ENCODE measurements around the gene TRERF1. TPM values are rescaled to one million over a fixed set of nuclear protein-coding genes. Genes with fewer than 3 reads are reported as not detected.

Gene TRERF1
- total RNA-seq, 1 donor from 2014 or later = 12.8 TPM

DNA sequence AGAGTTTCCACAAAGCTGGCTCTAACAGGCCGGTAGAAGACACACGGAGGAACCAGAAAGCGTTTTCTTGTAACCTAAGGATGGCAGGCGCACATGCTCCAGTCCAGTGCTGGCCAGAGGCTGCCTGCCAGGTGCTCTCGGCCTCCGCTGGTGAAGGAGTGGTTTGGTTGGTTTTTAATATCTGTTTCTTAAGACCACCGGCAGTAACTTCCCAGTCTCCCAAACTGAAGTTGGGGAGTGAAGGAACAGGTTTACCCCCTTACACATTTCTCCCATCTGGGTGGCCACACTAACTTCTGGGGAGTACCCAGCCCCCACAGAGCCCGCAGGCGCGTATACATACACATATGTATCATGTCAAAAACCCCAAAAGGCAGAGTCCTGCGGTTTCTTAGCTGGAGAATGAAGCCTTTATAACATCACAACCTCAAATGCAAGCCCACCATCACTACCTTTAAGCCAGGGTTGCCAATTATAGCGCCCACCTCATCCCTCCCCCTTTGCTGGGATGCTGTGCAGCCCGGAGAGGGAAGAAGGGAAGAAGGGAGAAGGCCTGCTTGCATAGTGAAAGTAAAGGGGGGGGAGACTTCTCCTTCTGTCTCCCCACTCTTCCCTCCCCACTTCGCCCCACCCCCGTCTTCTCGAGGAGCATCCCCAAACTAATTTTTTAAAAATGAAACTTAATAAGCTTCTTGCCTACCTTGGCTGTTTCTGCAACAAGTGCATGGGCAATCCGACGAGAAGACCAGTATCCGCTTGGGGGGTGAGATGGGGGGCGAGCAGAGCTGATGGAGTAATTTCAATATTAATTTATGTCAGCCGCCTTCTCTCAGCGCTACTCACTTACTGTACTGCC, 1.0 kb downstream of the TRERF1 start:
- peak overlapping the region; percentile 100 for H3K4me3 Mint-ChIP-seq (ENCODE audit: unreplicated experiment)
- H3K27me3 Mint-ChIP-seq (ENCODE audit: unreplicated experiment) = peaks cover 11% of the 10 kb centered on the region
- peak; percentile 30 for DNase-seq
- H3K36me3 Mint-ChIP-seq (ENCODE audit: unreplicated experiment) = no peaks in the 10 kb centered on the region
- H3K4me1 Mint-ChIP-seq (ENCODE audit: low read depth, unreplicated experiment) = peaks cover 29% of the 10 kb centered on the region
- H3K27ac Mint-ChIP-seq (ENCODE audit: unreplicated experiment) = peak overlapping the region; percentile 95
- TF ChIP-seq, protein P1, sequence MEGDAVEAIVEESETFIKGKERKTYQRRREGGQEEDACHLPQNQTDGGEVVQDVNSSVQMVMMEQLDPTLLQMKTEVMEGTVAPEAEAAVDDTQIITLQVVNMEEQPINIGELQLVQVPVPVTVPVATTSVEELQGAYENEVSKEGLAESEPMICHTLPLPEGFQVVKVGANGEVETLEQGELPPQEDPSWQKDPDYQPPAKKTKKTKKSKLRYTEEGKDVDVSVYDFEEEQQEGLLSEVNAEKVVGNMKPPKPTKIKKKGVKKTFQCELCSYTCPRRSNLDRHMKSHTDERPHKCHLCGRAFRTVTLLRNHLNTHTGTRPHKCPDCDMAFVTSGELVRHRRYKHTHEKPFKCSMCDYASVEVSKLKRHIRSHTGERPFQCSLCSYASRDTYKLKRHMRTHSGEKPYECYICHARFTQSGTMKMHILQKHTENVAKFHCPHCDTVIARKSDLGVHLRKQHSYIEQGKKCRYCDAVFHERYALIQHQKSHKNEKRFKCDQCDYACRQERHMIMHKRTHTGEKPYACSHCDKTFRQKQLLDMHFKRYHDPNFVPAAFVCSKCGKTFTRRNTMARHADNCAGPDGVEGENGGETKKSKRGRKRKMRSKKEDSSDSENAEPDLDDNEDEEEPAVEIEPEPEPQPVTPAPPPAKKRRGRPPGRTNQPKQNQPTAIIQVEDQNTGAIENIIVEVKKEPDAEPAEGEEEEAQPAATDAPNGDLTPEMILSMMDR (IDR thresholded peaks at IDR 0.05; ENCODE audit: partially characterized antibody, unreplicated experiment) = no peak
- peaks cover 18% of the 10 kb centered on the region for H3K9me3 Mint-ChIP-seq (ENCODE audit: unreplicated experiment)

DNA sequence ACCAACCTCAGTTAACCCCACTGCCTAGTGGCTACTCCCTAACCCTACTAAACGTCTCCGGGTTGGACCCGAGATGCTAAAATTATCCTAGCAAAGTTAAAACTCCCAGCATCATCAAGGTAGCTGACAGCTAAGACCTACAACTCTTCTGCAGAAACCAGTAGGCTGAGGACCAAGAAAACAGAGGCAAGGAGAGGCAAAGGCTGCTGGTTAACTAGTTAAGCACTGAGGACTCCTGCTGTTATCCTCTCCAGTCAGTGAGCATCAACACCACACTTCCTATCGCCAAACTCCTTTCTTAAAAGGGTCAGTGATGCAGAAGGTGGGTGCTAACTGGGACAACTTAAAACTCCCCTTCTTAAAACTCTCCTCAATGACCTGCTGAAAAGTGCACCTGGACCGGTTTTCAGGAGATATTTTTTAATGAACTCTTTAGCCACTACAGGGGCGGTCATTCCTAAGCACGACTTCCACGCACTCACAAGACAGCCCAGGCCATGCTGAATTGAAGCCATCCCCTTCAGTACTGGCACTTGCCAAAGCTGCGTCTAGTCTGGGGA, 1.7 kb downstream of the TRERF1 start:
- H3K36me3 Mint-ChIP-seq (ENCODE audit: unreplicated experiment) = no peaks in the 10 kb centered on the region
- peak overlapping the region; percentile 100 for H3K4me3 Mint-ChIP-seq (ENCODE audit: unreplicated experiment)
- TF ChIP-seq, protein P1 (IDR thresholded peaks at IDR 0.05; ENCODE audit: partially characterized antibody, unreplicated experiment) = no peak
- H3K27me3 Mint-ChIP-seq (ENCODE audit: unreplicated experiment) = peaks cover 11% of the 10 kb centered on the region
- peaks cover 29% of the 10 kb centered on the region for H3K4me1 Mint-ChIP-seq (ENCODE audit: low read depth, unreplicated experiment)
- peaks cover 20% of the 10 kb centered on the region for H3K9me3 Mint-ChIP-seq (ENCODE audit: unreplicated experiment)
- DNase-seq = no peak
- H3K27ac Mint-ChIP-seq (ENCODE audit: unreplicated experiment) = peak overlapping the region; percentile 66

DNA sequence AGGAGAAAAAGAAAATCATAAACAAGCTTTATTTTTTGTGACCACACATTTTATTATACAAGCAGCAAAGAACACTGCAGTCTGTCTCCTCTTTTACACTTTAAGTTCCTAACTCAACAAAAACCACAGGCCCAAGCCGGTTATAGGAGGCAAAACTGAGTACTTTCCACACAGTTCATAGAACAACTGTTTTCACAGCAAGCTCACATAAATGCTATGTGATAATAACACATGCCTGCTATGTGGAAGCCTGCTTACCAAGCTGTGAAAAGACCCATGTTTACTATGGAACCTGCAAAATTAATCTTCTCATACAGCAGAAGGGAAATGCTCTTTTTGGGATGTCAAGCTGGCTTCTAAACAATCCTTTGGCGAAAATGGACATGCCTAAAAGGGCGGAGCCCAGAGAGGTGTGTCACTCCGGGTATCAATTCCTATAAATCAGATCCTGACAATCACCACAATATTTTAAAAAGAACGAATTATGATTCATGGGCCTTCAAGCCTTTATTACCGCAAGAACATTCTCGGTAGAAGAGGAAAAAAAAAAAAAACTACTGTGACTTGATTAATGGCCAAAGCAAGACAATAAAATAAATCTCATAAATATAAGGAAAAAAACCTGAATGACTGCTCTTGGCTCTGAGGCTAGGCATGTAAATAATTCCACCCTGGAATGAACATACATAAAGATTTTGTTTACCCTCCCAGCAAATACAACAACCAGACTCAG, 2.6 kb downstream of the TRERF1 start:
- Mint-ChIP-seq H3K4me1 (ENCODE audit: low read depth, unreplicated experiment) (peaks cover 26% of the 10 kb centered on the region), H3K27ac (ENCODE audit: unreplicated experiment) (peak overlapping the region; percentile 16), H3K27me3 (ENCODE audit: unreplicated experiment) (peaks cover 8% of the 10 kb centered on the region)

DNA sequence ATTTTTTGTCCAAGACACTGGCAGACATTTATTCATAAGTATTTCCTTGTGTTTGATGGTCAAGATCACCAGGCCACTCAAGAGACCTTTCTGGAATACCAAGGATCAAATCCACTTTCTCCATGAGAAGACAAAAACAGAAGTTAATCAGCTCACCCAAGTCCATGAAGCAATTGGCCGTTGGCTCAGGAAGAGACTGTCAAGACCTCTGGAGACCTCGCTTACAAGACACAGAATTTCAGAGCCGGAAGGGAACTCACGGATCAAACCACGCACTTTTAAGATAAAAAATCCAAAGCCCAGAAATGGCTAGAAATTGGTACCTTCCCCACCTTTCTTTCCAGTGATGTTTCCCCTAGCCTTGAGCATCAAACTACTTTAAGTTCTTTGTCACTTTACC, 3.3 kb downstream of the TRERF1 start:
- peaks cover 25% of the 10 kb centered on the region for H3K4me1 Mint-ChIP-seq (ENCODE audit: low read depth, unreplicated experiment)
- peak overlapping the region; percentile 26 for H3K4me3 Mint-ChIP-seq (ENCODE audit: unreplicated experiment)

More for the DNA sequence above, 2.6 kb downstream of the TRERF1 start:
- TF ChIP-seq, protein P1 (IDR thresholded peaks at IDR 0.05; ENCODE audit: partially characterized antibody, unreplicated experiment) = no peak
- no peaks in the 10 kb centered on the region for H3K36me3 Mint-ChIP-seq (ENCODE audit: unreplicated experiment)
- DNase-seq = no peak
- peak overlapping the region; percentile 100 for H3K4me3 Mint-ChIP-seq (ENCODE audit: unreplicated experiment)
- peaks cover 15% of the 10 kb centered on the region for H3K9me3 Mint-ChIP-seq (ENCODE audit: unreplicated experiment)

More for the DNA sequence above, 3.3 kb downstream of the TRERF1 start:
- TF ChIP-seq, protein P1 (IDR thresholded peaks at IDR 0.05; ENCODE audit: partially characterized antibody, unreplicated experiment) = no peak
- DNase-seq = no peak
- H3K27ac Mint-ChIP-seq (ENCODE audit: unreplicated experiment) = no peak overlapping the region
- H3K9me3 Mint-ChIP-seq (ENCODE audit: unreplicated experiment) = peaks cover 13% of the 10 kb centered on the region
- H3K27me3 Mint-ChIP-seq (ENCODE audit: unreplicated experiment) = peaks cover 9% of the 10 kb centered on the region
- no peaks in the 10 kb centered on the region for H3K36me3 Mint-ChIP-seq (ENCODE audit: unreplicated experiment)
